ENCODE measurements around the gene TSHZ2.

GRCh38 chr20:53539516-53539915 is 567.4 kb downstream of the TSHZ2 start:
- TF ChIP-seq CTCF (IDR thresholded peaks at IDR 0.05; ENCODE audit: low read length) = no peak
- TF ChIP-seq EZH2 (IDR thresholded peaks at IDR 0.05; ENCODE audit: borderline replicate concordance, low read length) = no peak

Data from OCI-LY1 (cell line).